ENCODE results near the gene LGMN.

Gene LGMN

DNA sequence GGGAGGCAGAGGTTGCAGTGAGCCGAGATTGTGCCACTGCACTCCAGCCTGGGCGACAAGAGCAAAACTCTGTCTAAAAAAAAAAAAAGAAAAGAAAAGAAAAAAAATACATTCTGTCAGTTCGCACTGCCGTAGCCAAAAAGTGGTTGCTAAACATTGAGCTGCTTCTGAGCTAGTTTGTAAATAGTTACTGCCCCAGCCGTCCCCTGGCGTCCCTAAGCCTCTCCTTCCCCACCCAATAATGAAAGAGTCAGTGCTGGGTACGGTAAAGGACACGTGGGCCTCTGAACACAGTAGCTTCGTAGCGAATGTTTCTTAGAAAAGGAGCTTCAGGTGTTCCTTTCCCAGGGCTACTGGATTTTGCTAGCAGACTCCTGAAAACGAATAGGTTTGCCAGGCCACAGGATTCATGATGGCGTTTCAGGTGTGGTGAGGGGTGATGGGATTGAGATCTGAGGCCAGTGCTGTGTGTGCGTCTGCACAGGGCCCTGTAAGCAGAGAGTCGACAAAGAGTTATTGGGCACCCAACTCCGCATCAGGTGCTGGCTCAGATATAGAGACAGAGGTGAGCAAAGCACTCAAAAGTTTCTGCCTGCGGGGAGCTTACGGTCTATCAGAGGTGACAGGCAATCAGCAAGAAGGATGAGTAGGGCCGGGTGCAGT, 94.1 kb downstream of the LGMN start:
- TF ChIP-seq, protein P1, sequence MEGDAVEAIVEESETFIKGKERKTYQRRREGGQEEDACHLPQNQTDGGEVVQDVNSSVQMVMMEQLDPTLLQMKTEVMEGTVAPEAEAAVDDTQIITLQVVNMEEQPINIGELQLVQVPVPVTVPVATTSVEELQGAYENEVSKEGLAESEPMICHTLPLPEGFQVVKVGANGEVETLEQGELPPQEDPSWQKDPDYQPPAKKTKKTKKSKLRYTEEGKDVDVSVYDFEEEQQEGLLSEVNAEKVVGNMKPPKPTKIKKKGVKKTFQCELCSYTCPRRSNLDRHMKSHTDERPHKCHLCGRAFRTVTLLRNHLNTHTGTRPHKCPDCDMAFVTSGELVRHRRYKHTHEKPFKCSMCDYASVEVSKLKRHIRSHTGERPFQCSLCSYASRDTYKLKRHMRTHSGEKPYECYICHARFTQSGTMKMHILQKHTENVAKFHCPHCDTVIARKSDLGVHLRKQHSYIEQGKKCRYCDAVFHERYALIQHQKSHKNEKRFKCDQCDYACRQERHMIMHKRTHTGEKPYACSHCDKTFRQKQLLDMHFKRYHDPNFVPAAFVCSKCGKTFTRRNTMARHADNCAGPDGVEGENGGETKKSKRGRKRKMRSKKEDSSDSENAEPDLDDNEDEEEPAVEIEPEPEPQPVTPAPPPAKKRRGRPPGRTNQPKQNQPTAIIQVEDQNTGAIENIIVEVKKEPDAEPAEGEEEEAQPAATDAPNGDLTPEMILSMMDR (conservative IDR thresholded peaks at IDR 0.05; ENCODE audit: control insufficient read depth, insufficient read depth, low read depth, low read length), result no peak
- H3K4me3 ChIP-seq (ENCODE audit: control insufficient read depth, low read depth, low read length), result no peak overlapping the region
- DNase-seq (ENCODE audit: low read depth), result no peak

Data from fibroblast of mammary gland (primary cell).